ENCODE data around the gene CELSR1.
"Not testable (repeated sequence)": the region's sequence is repeated elsewhere in the genome, so short reads cannot be mapped to it uniquely, and the experiment has no call there.

Gene CELSR1

DNA sequence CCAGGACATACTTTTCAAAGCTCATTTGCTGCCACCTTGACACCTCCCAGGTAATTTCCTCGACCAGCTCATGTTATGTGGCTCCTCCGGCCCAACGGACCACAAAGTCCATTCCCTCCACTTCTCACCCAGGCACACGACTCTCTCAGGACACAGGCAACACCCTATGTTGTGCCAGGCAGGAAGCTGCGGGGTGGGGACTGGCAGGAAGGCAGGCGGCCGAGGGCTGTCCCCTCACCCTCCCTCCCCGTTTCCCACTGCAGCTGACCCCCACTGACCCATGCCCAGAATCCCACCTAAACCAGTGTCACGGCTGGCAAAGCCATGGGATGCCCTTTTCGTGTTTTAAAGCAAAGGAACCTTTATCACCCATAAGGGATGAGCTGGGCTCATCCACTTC is 20.8 kb downstream of the CELSR1 start:
- ATAC-seq, result no peak
- TF ChIP-seq ISL1 (CRISPR knock-in tag; IDR thresholded peaks at IDR 0.05), result no peak
- TF ChIP-seq OSR1 (CRISPR knock-in tag; IDR thresholded peaks at IDR 0.05), result no peak
- no peak for TF ChIP-seq ARNTL (CRISPR knock-in tag; IDR thresholded peaks at IDR 0.05; ENCODE audit: borderline replicate concordance, low read depth)
- no peak for TF ChIP-seq ZNF8 (CRISPR knock-in tag; IDR thresholded peaks at IDR 0.05)
- TF ChIP-seq, protein P1, sequence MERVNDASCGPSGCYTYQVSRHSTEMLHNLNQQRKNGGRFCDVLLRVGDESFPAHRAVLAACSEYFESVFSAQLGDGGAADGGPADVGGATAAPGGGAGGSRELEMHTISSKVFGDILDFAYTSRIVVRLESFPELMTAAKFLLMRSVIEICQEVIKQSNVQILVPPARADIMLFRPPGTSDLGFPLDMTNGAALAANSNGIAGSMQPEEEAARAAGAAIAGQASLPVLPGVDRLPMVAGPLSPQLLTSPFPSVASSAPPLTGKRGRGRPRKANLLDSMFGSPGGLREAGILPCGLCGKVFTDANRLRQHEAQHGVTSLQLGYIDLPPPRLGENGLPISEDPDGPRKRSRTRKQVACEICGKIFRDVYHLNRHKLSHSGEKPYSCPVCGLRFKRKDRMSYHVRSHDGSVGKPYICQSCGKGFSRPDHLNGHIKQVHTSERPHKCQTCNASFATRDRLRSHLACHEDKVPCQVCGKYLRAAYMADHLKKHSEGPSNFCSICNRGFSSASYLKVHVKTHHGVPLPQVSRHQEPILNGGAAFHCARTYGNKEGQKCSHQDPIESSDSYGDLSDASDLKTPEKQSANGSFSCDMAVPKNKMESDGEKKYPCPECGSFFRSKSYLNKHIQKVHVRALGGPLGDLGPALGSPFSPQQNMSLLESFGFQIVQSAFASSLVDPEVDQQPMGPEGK (CRISPR knock-in tag; IDR thresholded peaks at IDR 0.05; ENCODE audit: borderline replicate concordance), result no peak
- TF ChIP-seq GLIS3 (CRISPR knock-in tag; IDR thresholded peaks at IDR 0.05), result no peak
- no peak for TF ChIP-seq ZFP30 (CRISPR knock-in tag; IDR thresholded peaks at IDR 0.05)
- no peak for TF ChIP-seq TOX (CRISPR knock-in tag; IDR thresholded peaks at IDR 0.05; ENCODE audit: borderline replicate concordance)
- TF ChIP-seq ZC3H10 (CRISPR knock-in tag; IDR thresholded peaks at IDR 0.05), result no peak
- no peak for TF ChIP-seq ZNF70 (CRISPR knock-in tag; IDR thresholded peaks at IDR 0.05)
- no peak for TF ChIP-seq TCF4 (CRISPR knock-in tag; IDR thresholded peaks at IDR 0.05; ENCODE audit: borderline replicate concordance)
- TF ChIP-seq CSDC2 (CRISPR knock-in tag; IDR thresholded peaks at IDR 0.05), result no peak
- TF ChIP-seq ZFP3 (CRISPR knock-in tag; IDR thresholded peaks at IDR 0.05), result no peak
- TF ChIP-seq, protein P2, sequence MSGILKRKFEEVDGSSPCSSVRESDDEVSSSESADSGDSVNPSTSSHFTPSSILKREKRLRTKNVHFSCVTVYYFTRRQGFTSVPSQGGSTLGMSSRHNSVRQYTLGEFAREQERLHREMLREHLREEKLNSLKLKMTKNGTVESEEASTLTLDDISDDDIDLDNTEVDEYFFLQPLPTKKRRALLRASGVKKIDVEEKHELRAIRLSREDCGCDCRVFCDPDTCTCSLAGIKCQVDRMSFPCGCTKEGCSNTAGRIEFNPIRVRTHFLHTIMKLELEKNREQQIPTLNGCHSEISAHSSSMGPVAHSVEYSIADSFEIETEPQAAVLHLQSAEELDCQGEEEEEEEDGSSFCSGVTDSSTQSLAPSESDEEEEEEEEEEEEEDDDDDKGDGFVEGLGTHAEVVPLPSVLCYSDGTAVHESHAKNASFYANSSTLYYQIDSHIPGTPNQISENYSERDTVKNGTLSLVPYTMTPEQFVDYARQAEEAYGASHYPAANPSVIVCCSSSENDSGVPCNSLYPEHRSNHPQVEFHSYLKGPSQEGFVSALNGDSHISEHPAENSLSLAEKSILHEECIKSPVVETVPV (CRISPR knock-in tag; IDR thresholded peaks at IDR 0.05), result no peak

DNA sequence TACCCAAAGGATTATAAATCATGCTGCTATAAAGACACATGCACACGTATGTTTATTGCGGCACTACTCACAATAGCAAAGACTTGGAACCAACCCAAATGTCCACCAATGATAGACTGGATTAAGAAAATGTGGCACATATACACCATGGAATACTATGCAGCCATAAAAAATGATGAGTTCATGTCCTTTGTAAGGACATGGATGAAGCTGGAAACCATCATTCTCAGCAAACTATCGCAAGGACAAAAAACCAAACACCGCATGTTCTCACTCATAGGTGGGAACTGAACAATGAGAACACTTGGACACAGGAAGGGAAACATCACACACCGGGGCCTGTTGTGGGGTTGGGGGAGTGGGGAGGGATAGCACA is 21.3 kb downstream of the CELSR1 start:
- not testable (repeated sequence) for ATAC-seq

DNA sequence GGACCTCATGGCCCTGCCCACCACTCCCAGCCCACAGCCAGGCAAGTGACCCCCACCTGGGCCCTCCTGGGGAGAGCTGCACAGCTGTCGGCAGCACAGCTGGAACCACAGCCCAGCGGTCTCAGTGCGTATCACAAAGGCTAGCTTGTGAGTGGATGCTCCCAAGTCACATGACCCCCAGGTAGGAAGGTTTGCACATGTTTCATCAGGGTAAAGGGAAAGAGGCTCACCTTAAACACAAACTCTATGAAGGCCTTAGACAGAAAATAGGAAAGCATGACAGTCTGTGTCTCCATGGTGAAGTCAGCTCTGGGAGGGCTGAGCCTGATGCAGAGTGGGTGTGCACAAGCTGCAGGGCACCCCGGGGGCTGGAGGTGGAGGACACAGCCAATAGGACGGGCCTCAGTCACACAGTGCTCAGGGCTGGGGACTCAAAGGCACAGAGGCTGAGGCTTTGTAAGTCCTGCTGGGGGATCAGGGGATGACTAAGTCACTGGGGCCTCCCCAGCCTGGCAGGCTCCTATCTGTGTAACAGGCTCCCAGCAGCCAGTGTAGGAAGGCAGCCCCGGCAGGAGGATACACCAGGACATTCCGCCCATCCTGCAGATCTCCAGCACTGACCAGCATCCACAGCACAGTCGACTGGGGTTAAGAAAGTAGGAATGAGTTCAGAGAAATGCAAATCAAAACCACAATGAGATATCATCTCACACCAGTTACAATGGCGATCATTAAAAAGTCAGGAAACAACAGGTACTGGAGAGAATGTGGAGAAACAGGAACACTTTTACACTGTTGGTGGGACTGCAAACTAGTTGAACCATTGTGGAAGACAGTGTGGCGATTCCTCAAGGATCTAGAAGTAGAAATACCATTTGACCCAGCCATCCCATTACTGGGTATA is 22.0 kb downstream of the CELSR1 start:
- peak; percentile 48 for ATAC-seq
- TF ChIP-seq, protein P3, sequence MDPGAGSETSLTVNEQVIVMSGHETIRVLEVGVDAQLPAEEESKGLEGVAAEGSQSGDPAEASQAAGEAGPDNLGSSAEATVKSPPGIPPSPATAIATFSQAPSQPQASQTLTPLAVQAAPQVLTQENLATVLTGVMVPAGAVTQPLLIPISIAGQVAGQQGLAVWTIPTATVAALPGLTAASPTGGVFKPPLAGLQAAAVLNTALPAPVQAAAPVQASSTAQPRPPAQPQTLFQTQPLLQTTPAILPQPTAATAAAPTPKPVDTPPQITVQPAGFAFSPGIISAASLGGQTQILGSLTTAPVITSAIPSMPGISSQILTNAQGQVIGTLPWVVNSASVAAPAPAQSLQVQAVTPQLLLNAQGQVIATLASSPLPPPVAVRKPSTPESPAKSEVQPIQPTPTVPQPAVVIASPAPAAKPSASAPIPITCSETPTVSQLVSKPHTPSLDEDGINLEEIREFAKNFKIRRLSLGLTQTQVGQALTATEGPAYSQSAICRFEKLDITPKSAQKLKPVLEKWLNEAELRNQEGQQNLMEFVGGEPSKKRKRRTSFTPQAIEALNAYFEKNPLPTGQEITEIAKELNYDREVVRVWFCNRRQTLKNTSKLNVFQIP (CRISPR knock-in tag; IDR thresholded peaks at IDR 0.05; ENCODE audit: borderline replicate concordance, low read depth), result no peak
- TF ChIP-seq ISL1 (CRISPR knock-in tag; IDR thresholded peaks at IDR 0.05) (no peak), TOX (CRISPR knock-in tag; IDR thresholded peaks at IDR 0.05; ENCODE audit: borderline replicate concordance) (no peak), BACH2 (CRISPR knock-in tag; IDR thresholded peaks at IDR 0.05; ENCODE audit: borderline replicate concordance) (no peak), RARB (CRISPR knock-in tag; IDR thresholded peaks at IDR 0.05) (no peak), ZNF8 (CRISPR knock-in tag; IDR thresholded peaks at IDR 0.05) (no peak), ARNTL (CRISPR knock-in tag; IDR thresholded peaks at IDR 0.05; ENCODE audit: borderline replicate concordance, low read depth) (no peak), ESRRG (CRISPR knock-in tag; IDR thresholded peaks at IDR 0.05) (no peak), ZNF565 (CRISPR knock-in tag; conservative IDR thresholded peaks at IDR 0.05; ENCODE audit: low read depth) (no peak), ZFP30 (CRISPR knock-in tag; IDR thresholded peaks at IDR 0.05) (no peak)
- TF ChIP-seq, protein P2 (CRISPR knock-in tag; IDR thresholded peaks at IDR 0.05), result no peak
- TF ChIP-seq, protein P1 (CRISPR knock-in tag; IDR thresholded peaks at IDR 0.05; ENCODE audit: borderline replicate concordance), result no peak
